HG03045 (cell line): Measurements from ENCODE around the gene TMEM178B.

ENCODE experiments used
- ATAC-seq: cut with Tn5 transposase; IDR thresholded peaks from one replicate; pipeline ENCODE4 v1.9.1; 2021; ENCODE audit warnings: mild to moderate bottlenecking, moderate library complexity; ENCODE audit not compliant: unreplicated experiment

The TMEM178B gene

GRCh38 chr7:141456298-141456697 lies 382.4 kb downstream of the TMEM178B start:
- no peak for ATAC-seq

GRCh38 chr7:141456711-141457110 lies 382.8 kb downstream of the TMEM178B start:
- no peak for ATAC-seq

GRCh38 chr7:141460781-141461715 lies 387.2 kb downstream of the TMEM178B start:
- ATAC-seq = no peak

GRCh38 chr7:141461924-141462323 lies 388.1 kb downstream of the TMEM178B start:
- ATAC-seq = no peak

- ATAC-seq = no peak
These were observed 389.1 kb downstream of the TMEM178B start for GRCh38 chr7:141462958-141463357.

- no peak for ATAC-seq
These were observed 390.1 kb downstream of the TMEM178B start for GRCh38 chr7:141463986-141464385.

GRCh38 chr7:141464551-141464950 lies 390.7 kb downstream of the TMEM178B start:
- no peak for ATAC-seq

GRCh38 chr7:141466151-141466904 lies 392.5 kb downstream of the TMEM178B start:
- no peak for ATAC-seq

GRCh38 chr7:141468341-141468740 lies 394.5 kb downstream of the TMEM178B start:
- ATAC-seq = no peak

- no peak for ATAC-seq
These were observed 401.8 kb downstream of the TMEM178B start for GRCh38 chr7:141475679-141476078.

GRCh38 chr7:141477865-141478264 lies 404.0 kb downstream of the TMEM178B start:
- ATAC-seq = no peak

GRCh38 chr7:141478845-141479244 lies 405.0 kb downstream of the TMEM178B start:
- ATAC-seq = no peak

GRCh38 chr7:141480953-141481352 lies 407.1 kb downstream of the TMEM178B start:
- ATAC-seq = no peak

GRCh38 chr7:141481971-141482370 lies 408.1 kb downstream of the TMEM178B start:
- ATAC-seq = no peak

- ATAC-seq = no peak
These were observed 409.2 kb downstream of the TMEM178B start for GRCh38 chr7:141483044-141483443.

GRCh38 chr7:141484907-141485306 lies 411.0 kb downstream of the TMEM178B start:
- no peak for ATAC-seq

GRCh38 chr7:141486959-141487358 lies 413.1 kb downstream of the TMEM178B start:
- no peak for ATAC-seq

- no peak for ATAC-seq
These were observed 416.6 kb downstream of the TMEM178B start for GRCh38 chr7:141490474-141490873.

GRCh38 chr7:141495057-141495456 lies 421.2 kb downstream of the TMEM178B start:
- no peak for ATAC-seq

- no peak for ATAC-seq
These were observed 423.5 kb downstream of the TMEM178B start for GRCh38 chr7:141497391-141497790.

GRCh38 chr7:141500608-141501007 lies 426.7 kb downstream of the TMEM178B start:
- no peak for ATAC-seq

GRCh38 chr7:141501451-141501850 lies 427.6 kb downstream of the TMEM178B start:
- no peak for ATAC-seq
